OCI-LY3 (cell line): ENCODE results near the gene KRT79.

Experiments used
- H2AFZ ChIP-seq: fragments of 200-600, 300-600 bp; shearing (Covaris generic); 2 replicates; pipeline ENCODE4 v1.6.0; 2014; ENCODE audit warnings: antibody characterized with exemption, low read depth, low read length
- H3K27ac ChIP-seq: fragments of 200-600, 300-600 bp; sonication (generic); 2 replicates; pipeline ENCODE4 v1.5.1; 2014; ENCODE audit warnings: mild to moderate bottlenecking, low read length, moderate library complexity, mixed read lengths
- H3K27me3 ChIP-seq: fragments of 200-600, 300-600 bp; sonication (generic); 2 replicates; pipeline ENCODE4 v1.6.1; 2014; ENCODE audit warnings: low read depth, low read length, mixed read lengths
- H3K36me3 ChIP-seq: fragments of 200-600, 300-600 bp; sonication (generic); replicated peaks from 2 replicates; pipeline ENCODE3; 2014; ENCODE audit warnings: low read depth, low read length, mixed read lengths
- H3K4me1 ChIP-seq: fragments of 300-600, 200-600 bp; sonication (generic); 2 replicates; pipeline ENCODE4 v1.6.1; 2014; ENCODE audit warnings: low read length, mixed read lengths
- H3K4me2 ChIP-seq: fragments of 200-600, 300-600 bp; sonication (generic); 2 replicates; pipeline ENCODE4 v1.6.1; 2014; ENCODE audit warnings: low read length, mixed read lengths
- H3K4me3 ChIP-seq: fragments of 300-600, 200-600 bp; sonication (generic); 2 replicates; pipeline ENCODE4 v1.5.1; 2014; ENCODE audit warnings: antibody characterized with exemption, mild to moderate bottlenecking, low read length, moderate library complexity
- H3K79me2 ChIP-seq: fragments of 300-600, 200-600 bp; shearing (Covaris generic); 2 replicates; pipeline ENCODE4 v1.6.1; 2014; ENCODE audit warnings: mild to moderate bottlenecking, low read length, mixed read lengths
- H3K9ac ChIP-seq: fragments of 300-600, 200-600 bp; shearing (Covaris generic); 2 replicates; pipeline ENCODE4 v1.6.0; 2014; ENCODE audit warnings: mild to moderate bottlenecking, low read length, moderate library complexity
- H3K9me3 ChIP-seq: fragments of 200-600, 300-600 bp; shearing (Covaris generic); 2 replicates; pipeline ENCODE4 v1.6.1; 2014; ENCODE audit warnings: low read length, mixed read lengths; ENCODE audit not compliant: insufficient read depth
- H4K20me1 ChIP-seq: fragments of 200-600, 300-600 bp; sonication (generic); 2 replicates; pipeline ENCODE4 v1.6.1; 2016; ENCODE audit warnings: low read length, mixed read lengths; ENCODE audit not compliant: insufficient read depth
- EZH2phosphoT487 ChIP-seq: fragments of 200-600 bp; shearing (Covaris generic); IDR thresholded peaks from 2 replicates; pipeline ENCODE4 v1.6.1; 2018; ENCODE audit warnings: antibody characterized with exemption, mixed run types, low read depth
- TF ChIP-seq, protein P1 (sequence below): fragments of 200-600, 300-600 bp; sonication (generic); IDR thresholded peaks from 2 replicates; pipeline ENCODE4 v1.5.1; 2014; ENCODE audit warnings: antibody characterized with exemption, low read length, low read depth

KRT79 gene

DNA sequence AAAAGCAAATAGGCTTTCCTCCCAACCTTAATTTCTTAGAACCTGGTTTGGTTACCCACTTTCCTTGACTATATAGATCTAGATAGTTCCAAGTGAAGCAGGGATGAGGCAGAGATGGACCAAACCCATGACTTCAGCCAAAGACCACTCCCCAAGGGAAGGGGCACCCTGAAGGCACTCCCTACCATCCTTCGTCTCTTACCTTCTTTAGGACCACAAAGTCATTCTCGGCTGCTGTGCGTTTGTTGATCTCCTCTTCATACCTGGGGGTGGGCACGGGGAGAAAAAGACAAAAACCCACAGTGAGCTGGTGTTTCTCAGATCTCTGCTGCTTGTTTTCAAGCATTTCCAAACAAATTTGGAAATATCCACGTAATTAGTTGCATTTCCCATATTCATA, 23.6 kb downstream of the KRT79 start:
- Histone ChIP-seq H3K4me2 (no peak overlapping the region), H3K4me1 (no peaks in the 10 kb centered on the region)
- TF ChIP-seq, protein P1, sequence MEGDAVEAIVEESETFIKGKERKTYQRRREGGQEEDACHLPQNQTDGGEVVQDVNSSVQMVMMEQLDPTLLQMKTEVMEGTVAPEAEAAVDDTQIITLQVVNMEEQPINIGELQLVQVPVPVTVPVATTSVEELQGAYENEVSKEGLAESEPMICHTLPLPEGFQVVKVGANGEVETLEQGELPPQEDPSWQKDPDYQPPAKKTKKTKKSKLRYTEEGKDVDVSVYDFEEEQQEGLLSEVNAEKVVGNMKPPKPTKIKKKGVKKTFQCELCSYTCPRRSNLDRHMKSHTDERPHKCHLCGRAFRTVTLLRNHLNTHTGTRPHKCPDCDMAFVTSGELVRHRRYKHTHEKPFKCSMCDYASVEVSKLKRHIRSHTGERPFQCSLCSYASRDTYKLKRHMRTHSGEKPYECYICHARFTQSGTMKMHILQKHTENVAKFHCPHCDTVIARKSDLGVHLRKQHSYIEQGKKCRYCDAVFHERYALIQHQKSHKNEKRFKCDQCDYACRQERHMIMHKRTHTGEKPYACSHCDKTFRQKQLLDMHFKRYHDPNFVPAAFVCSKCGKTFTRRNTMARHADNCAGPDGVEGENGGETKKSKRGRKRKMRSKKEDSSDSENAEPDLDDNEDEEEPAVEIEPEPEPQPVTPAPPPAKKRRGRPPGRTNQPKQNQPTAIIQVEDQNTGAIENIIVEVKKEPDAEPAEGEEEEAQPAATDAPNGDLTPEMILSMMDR, result no peak
- TF ChIP-seq EZH2phosphoT487, result no peak

DNA sequence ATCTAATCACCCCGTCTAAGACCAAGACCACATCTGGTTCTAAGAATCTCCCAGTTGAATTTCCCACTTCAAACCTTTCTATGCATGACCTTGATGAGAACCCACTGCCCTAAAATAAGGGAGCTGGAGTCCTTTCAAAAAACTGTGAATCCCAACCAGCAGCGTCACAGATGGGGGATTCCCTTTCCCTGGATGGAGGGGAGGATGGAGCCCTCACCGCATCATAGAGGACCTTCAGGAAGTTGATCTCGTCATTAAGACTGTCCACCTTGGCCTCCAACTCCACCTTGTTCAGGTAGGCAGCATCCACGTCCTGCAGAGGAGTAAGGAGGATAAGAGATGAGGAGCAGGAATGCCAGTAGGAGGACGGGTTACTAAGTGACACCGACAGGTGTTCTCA, 24.9 kb downstream of the KRT79 start:
- Histone ChIP-seq H3K27ac (no peak overlapping the region), H3K4me1 (no peaks in the 10 kb centered on the region), H3K27me3 (peaks cover 13% of the 10 kb centered on the region; the same call in 1 of the 2 replicates), H4K20me1 (no peaks in the 10 kb centered on the region), H3K36me3 (no peaks in the 10 kb centered on the region), H2AFZ (no peak overlapping the region), H3K79me2 (no peaks in the 10 kb centered on the region), H3K4me2 (no peak overlapping the region), H3K9me3 (no peaks in the 10 kb centered on the region), H3K4me3 (no peak overlapping the region), H3K9ac (no peak overlapping the region)
- no peak for TF ChIP-seq EZH2phosphoT487
- TF ChIP-seq, protein P1, result no peak

More for the DNA sequence above, 23.6 kb downstream of the KRT79 start:
- H4K20me1 ChIP-seq, result no peaks in the 10 kb centered on the region
- no peak overlapping the region for H2AFZ ChIP-seq
- no peaks in the 10 kb centered on the region for H3K36me3 ChIP-seq
- no peaks in the 10 kb centered on the region for H3K79me2 ChIP-seq
- peaks cover 13% of the 10 kb centered on the region; the same call in 1 of the 2 replicates for H3K27me3 ChIP-seq
- H3K4me3 ChIP-seq, result no peak overlapping the region
- no peak overlapping the region for H3K27ac ChIP-seq
- no peak overlapping the region for H3K9ac ChIP-seq
- no peaks in the 10 kb centered on the region for H3K9me3 ChIP-seq

DNA sequence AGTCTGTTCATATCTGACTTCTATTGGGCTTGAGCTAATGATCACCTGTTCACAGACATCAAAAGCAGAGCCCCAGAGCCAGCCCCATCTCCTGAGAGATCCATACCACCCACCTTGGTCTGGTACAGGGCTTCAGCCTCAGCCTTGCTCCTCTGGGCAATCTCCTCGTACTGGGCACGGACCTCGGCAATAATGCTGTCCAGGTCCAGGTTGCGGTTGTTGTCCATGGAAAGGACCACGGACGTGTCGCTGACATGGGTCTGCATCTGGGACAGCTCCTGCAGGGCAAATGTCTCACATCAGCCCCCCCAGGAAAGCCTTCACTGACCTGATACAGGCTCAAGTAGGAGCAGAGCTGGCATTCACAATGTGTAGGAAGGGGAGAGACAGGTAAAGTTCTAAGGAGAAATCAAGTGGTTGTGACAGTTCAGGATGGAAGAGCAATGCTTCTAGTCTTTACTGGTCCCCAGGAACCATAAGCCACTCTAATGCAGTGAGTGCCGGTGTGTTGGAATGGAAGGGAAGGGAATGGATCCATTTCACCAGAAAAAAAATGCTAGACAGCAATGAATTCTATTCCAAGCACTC, 25.4 kb downstream of the KRT79 start:
- no peaks in the 10 kb centered on the region for H3K4me1 ChIP-seq
- peaks cover 16% of the 10 kb centered on the region; the same call in 1 of the 2 replicates for H3K27me3 ChIP-seq
- TF ChIP-seq, protein P1, result no peak
- TF ChIP-seq EZH2phosphoT487, result no peak
- no peak overlapping the region for H3K27ac ChIP-seq
- no peak overlapping the region for H3K4me2 ChIP-seq
- H3K79me2 ChIP-seq, result no peaks in the 10 kb centered on the region
- H3K9me3 ChIP-seq, result no peaks in the 10 kb centered on the region
- H3K4me3 ChIP-seq, result no peak overlapping the region
- no peak overlapping the region for H3K9ac ChIP-seq
- H2AFZ ChIP-seq, result no peak overlapping the region
- no peaks in the 10 kb centered on the region for H3K36me3 ChIP-seq
- no peaks in the 10 kb centered on the region for H4K20me1 ChIP-seq

DNA sequence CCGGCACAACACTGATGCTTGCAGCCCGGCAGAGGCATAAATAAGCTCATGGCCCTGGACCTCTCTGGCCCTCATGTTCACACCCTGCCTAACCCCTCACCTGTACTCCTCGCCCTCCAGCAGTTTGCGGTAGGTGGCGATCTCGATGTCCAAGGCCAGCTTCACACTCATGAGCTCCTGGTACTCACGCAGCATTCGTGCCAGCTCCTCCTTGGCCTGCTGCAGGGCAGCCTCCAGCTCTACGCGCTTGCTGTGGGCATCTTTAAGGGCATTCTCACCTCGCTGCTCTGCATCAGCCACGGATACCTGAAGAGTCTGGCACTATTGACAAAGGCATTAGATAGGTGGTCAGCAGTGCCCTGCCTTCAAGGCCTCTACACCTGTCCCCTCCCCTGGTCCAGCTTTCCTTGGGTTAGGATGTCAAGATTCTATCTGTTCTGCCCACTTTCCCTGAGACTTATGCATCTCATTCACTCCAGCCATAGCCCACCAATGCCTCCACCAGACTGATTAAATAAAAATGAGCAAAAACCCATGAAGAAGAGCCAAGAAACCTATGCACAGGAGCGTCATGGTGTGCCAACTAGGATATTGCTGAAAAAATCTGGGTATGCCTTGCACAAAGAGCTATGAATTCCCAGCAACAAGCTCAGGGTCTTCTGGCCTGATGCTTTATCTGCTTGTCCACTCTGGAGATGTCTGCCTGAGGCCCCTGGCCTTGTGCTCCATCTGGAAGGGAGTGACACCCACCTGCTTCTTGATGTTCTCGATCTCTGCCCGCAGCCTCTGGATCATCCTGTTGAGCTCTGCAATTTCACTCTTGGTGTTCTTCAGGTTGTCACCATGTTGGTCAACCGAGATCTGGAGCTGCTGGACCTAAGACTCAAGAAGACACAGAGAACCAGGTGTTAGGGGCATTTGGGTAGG, 26.3 kb downstream of the KRT79 start:
- Histone ChIP-seq H3K4me2 (no peak overlapping the region), H3K79me2 (no peaks in the 10 kb centered on the region), H3K9ac (no peak overlapping the region), H3K4me1 (no peaks in the 10 kb centered on the region), H3K27ac (no peak overlapping the region), H2AFZ (no peak overlapping the region), H3K27me3 (peaks cover 16% of the 10 kb centered on the region; the same call in 1 of the 2 replicates), H3K36me3 (no peaks in the 10 kb centered on the region), H3K9me3 (no peaks in the 10 kb centered on the region), H3K4me3 (no peak overlapping the region), H4K20me1 (no peaks in the 10 kb centered on the region)
- TF ChIP-seq, protein P1, result no peak
- TF ChIP-seq EZH2phosphoT487, result no peak
